Fibroblast of pulmonary artery (primary cell): Measurements from ENCODE around the gene RAB23.

Experiments
- DNase-seq: peaks from one replicate; pipeline ENCODE4 v3.0.0-alpha.2; 2010; ENCODE audit warnings: low read depth
- H3K4me3 ChIP-seq: replicated peaks from 2 replicates; pipeline ENCODE4 v1.5.1; 2011; ENCODE audit warnings: low read depth, mild to moderate bottlenecking, control low read depth, low read length, moderate library complexity
- CTCF ChIP-seq: IDR thresholded peaks from 2 replicates; pipeline ENCODE4 v1.5.1; 2011; ENCODE audit warnings: mild to moderate bottlenecking, control low read depth, low read length, inconsistent platforms; ENCODE audit errors: missing control alignments

RAB23 gene

GRCh38 chr6:57190140-57190539 lies 32.0 kb downstream of the RAB23 start:
- TF ChIP-seq CTCF: peak; percentile 57
- DNase-seq: peak; percentile 86
- H3K4me3 ChIP-seq: no peak overlapping the region

GRCh38 chr6:57183336-57183735 lies 38.8 kb downstream of the RAB23 start:
- DNase-seq: no peak
- H3K4me3 ChIP-seq: no peak overlapping the region
- no peak for TF ChIP-seq CTCF

GRCh38 chr6:57182017-57182432 lies 40.1 kb downstream of the RAB23 start:
- no peak for TF ChIP-seq CTCF
- no peak for DNase-seq

GRCh38 chr6:57180596-57180995 lies 41.5 kb downstream of the RAB23 start:
- no peak for TF ChIP-seq CTCF
- H3K4me3 ChIP-seq: no peak overlapping the region
- DNase-seq: no peak

More at GRCh38 chr6:57182017-57182432, 40.1 kb downstream of the RAB23 start:
- no peak overlapping the region for H3K4me3 ChIP-seq

GRCh38 chr6:57177545-57178265 lies 44.4 kb downstream of the RAB23 start:
- H3K4me3 ChIP-seq: peak overlapping the region; percentile 30
- no peak for TF ChIP-seq CTCF
- peak; percentile 74 for DNase-seq

- no peak for DNase-seq
- TF ChIP-seq CTCF: no peak
- peak overlapping the region; percentile 70 for H3K4me3 ChIP-seq
Observed at GRCh38 chr6:57174511-57174907, 47.6 kb downstream of the RAB23 start.
